GM21619 (cell line): ENCODE data around the gene GPR61.

Experiments
- ATAC-seq: cut with Tn5 transposase; IDR thresholded peaks from one replicate; pipeline ENCODE4 v1.9.1; 2021; ENCODE audit not compliant: unreplicated experiment

Gene GPR61

DNA sequence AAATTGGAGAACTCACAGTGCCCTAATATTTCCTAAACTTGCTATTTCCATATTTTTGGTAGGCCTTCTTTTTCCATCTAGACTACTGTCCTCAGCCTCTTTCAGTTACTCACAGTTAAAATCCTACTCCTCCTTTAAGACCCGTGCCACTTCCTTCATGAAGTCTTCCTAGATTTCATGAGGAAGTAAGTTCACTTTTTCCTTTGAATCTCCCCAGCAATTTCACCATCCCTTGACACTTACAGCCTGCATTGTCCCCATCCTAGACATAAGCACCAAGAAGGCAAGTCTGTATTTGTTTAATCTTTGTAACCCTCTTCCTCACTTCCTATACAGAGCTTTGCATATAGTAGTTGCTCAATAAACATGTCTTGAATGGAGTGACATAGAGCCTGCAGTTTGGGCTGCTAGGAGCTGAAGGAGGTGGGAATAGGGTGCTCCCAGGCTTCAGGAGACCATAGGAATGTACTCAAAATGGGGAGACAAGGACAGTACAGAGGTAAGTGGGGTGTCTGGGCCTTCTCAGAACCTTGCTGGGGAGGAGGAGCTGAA is 5.3 kb upstream of the GPR61 start:
- no peak for ATAC-seq

DNA sequence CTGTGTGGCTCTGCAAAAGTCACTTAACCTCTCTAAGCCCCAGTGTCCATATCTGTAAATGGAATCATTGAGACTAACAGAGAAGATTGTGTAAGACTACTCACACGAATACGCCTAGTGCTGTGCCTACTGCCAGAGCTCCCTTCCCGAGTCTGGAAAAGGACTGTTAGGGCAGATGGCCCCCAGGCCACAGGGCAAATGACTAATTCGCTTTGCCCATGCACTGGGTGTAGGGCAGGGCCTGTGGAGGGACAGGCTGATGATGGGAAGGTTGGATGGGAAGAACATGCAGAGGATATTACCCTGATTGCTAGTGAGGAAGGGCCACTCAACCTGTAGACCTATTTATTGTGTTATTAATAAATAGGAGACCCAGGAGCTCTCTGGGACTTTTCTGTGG is 4.2 kb upstream of the GPR61 start:
- no peak for ATAC-seq

DNA sequence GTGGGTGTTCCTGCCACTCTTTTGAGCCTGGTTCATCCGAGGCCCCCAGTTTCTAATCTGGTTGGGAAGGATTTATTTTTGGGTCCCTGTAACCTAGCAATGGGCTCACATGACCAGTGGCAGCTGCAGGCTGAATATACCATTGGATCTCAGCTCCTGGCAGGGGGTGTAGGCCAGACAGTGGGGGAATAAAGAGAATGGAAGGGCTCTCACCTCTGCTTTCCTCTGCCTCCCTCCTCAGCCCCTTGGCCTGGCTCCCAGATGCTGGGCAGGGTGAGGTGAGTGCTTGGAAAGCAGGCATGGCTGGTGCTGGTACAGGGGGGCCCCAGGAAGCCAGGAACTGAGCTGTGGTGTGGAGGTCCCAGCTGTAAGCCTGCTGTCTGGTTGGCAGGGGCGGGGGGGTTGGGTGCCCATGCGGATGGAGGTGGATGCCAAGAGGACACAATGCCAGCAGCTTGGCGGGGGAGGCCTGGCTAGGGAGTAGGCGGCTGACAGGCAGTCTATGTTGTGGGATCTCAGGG is 3.6 kb upstream of the GPR61 start:
- ATAC-seq: no peak

DNA sequence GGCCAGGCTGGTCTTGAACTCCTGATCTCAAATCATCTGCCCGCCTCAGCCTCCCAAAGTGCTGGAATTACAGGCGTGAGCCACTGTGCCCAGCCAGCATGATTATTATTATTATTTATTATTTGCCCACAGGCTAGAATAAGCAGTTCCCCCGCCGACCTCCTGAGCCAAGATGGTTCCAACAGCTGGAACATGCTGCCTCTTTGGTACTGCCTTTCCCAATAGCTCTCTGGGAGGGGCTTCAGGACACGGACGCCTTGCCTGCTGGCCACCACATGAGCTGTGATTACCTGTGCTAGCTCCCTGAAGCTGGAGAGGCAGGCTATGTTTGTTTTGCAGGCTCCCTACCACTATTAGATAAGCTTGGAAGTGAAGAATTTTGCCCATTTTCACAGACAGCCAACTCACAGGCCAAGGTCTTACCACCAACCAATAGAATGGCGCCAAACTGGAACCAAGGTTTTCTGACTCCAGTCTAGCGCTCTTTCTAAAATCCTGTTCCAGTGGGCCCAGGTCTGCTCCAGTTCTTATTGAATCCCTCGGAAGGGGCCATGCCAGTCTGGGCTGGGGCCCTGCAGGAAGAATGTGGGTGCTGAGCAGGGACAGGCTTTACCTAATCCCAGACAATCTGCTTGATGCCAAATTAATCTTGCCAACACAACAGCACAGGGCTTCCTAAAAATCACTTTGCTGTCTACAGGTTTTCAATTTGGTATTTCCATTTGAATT is 2.1 kb upstream of the GPR61 start:
- no peak for ATAC-seq

GRCh38 chr1:109538827-109539555 is 681 bp upstream of the GPR61 start:
- ATAC-seq: no peak

DNA sequence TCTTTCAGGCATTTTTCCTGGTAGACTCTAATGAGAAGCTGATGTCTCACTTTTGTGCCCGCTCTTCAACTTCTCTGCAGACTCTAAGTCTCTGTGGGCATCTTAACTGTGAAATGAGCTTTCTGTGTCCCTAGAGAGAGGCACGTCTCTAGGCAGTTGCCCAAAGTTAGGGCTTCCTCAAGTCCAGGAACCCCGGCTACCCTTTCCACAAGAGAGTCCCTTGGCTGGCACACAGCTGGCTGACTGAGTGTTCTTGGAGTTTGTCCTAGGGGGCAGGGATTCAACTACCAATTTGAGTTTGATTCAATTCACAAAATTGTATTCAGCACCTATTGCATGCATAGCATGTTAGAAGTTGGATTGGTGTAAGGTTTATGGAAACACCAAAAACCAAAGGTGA is 1.4 kb downstream of the GPR61 start:
- no peak for ATAC-seq

DNA sequence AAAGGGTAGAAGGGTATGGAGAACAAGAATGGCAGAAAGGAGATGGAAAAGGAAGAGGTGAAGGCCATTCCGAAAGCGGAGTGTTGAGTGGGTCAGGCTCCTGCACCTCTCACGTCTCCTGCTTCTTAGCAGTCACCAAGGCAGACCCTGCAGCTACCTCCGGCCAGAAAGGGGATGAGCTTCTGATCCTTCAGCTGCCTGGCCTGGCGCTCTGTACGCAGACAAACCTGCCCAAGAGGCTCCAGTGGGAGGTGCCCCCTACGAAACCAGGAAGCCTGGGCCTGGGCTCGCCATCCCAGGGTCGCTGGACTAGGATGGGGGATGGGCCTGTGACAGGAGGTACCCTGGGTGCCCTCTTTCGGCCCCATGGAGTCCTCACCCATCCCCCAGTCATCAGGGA is 3.0 kb downstream of the GPR61 start:
- no peak for ATAC-seq

DNA sequence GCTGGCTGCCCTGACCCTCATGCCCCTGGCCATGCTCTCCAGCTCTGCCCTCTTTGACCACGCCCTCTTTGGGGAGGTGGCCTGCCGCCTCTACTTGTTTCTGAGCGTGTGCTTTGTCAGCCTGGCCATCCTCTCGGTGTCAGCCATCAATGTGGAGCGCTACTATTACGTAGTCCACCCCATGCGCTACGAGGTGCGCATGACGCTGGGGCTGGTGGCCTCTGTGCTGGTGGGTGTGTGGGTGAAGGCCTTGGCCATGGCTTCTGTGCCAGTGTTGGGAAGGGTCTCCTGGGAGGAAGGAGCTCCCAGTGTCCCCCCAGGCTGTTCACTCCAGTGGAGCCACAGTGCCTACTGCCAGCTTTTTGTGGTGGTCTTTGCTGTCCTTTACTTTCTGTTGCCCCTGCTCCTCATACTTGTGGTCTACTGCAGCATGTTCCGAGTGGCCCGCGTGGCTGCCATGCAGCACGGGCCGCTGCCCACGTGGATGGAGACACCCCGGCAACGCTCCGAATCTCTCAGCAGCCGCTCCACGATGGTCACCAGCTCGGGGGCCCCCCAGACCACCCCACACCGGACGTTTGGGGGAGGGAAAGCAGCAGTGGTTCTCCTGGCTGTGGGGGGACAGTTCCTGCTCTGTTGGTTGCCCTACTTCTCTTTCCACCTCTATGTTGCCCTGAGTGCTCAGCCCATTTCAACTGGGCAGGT is 3.8 kb downstream of the GPR61 start:
- ATAC-seq: no peak

DNA sequence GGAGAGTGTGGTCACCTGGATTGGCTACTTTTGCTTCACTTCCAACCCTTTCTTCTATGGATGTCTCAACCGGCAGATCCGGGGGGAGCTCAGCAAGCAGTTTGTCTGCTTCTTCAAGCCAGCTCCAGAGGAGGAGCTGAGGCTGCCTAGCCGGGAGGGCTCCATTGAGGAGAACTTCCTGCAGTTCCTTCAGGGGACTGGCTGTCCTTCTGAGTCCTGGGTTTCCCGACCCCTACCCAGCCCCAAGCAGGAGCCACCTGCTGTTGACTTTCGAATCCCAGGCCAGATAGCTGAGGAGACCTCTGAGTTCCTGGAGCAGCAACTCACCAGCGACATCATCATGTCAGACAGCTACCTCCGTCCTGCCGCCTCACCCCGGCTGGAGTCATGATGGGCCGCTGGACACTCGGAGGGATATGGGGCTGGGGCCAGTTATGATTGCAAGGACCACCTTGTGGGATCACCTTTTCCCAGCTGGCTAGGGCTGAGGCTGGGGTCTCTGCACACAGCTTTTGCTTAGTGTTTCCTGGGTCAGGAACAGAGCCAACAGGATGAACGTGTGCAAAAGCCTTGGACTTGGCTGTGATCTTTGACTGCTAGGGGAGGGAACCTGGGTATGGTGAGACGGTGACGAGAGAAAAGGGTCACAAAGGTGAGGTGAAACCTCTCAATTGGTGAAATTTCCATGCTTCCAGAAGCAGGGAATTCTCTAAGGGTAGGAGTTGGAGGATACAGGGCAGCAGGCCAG is 4.5 kb downstream of the GPR61 start:
- no peak for ATAC-seq

DNA sequence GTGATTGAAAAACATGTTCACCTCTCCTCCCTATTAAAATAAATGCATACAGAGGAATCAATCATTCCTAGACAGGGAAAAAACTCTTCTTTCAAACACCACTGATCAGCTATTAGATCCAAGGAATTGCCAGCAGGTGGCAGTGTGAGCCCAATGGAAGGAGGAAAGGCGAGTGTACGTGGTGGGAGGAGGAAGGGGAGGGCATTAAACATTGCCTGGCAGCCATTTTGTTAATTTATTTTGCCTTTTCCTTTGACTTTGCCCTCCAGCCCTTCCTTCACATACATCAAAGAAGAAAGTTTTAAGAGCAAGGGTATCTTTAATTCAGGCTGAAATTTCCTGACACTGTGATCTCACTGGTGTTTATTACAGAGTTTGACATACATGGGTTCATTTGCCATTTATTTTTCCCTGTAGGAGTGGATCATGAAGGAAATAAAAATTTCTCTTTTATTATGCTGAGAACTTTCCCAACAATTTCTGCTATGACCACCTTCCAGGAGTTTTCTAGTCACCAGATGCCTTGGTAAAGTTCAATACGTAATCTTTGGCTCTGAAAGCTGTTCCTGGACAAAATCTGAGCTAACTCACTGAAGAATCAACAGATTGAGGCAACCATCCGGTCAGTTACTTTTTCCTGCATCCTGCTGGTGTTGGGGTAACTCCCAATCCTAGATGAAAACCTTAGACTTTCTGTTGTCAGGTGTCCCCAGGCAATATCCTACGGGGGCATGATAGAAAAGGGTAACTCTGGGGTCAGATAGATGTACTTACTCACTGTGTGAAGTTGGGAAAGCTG is 6.8 kb downstream of the GPR61 start:
- ATAC-seq: no peak

- ATAC-seq: no peak
These were observed 8.0 kb downstream of the GPR61 start for GRCh38 chr1:109547463-109548320.

- peak; percentile 83 for ATAC-seq
These were observed 8.9 kb downstream of the GPR61 start, which contains the start of gene GNAI3 for GRCh38 chr1:109548321-109549267. GNAI3 (plus strand) TSS chr1:109548615; CDS start chr1:109548721, 106 bp downstream.

DNA sequence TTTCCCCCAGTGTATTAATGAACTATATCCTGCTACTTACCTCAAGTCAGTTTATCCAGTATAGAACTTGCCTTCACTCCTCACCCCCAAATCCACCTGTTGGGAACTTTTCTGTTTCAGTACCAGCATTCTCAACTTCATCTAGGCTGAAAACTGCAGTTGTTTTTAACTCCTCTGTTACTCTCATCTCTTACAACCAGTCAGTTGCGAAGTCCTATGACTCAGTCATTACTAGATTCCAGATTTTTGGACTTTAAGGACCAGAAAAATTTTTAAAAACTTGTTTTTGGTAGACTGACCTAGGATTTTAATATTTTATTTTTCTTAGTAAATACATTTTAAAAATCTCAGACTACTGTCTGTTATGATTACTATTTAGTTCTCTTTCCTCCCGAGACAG is 16.9 kb downstream of the GPR61 start:
- no peak for ATAC-seq

DNA sequence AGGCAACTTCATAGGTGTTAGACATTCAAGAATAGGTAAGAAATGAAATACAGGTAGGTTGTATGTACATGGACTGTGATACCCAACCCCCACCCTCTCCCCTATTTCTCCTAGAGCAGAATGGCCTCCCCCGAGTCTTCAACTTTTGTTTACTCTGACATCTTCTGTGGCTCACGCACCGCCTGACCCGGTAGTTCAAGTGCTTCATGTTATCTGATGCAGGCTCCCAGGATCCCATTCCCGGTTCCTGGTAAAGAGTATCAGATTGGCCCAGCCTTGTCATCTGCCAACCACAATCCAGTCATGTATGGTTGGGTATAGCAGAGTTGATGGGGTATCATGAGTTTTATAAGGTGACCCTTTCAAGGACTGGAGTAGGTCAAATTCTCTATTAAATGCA is 17.8 kb downstream of the GPR61 start:
- no peak for ATAC-seq

- ATAC-seq: no peak
These were observed 20.3 kb downstream of the GPR61 start for GRCh38 chr1:109559995-109560394.

GRCh38 chr1:109564194-109564878 is 24.7 kb downstream of the GPR61 start:
- no peak for ATAC-seq

DNA sequence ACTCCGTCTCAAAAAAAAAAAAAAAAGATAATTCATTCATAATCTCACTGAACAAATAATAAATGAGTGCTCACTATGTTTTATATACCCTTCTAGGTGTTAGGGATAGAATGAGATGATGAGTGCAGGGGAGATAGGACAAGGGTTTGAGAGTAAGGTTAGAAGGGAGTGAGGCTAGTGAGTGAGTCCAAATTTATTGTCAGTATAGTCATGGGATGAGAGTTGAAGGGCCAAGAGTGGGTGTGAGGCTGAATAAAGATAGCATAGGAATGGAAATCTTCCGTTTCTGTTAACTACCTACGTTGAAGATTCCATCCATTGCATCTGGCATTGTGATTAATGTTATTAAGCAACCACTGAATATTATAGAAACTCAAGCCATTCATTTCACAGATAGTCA is 25.6 kb downstream of the GPR61 start:
- no peak for ATAC-seq
